Cerebellar cortex (tissue), 1 donor: ENCODE results near the gene CCNI2.

ENCODE experiments used
- DNase-seq: peaks from one replicate; pipeline ENCODE4 v3.0.0-alpha.2; 2015; ENCODE audit warnings: low spot score

The CCNI2 gene

GRCh38 chr5:132765311-132766019 lies 18.2 kb downstream of the CCNI2 start:
- DNase-seq: no peak

- DNase-seq: no peak
These were observed 19.0 kb downstream of the CCNI2 start for GRCh38 chr5:132766020-132766805.

GRCh38 chr5:132766806-132767055 lies 19.5 kb downstream of the CCNI2 start:
- no peak for DNase-seq

GRCh38 chr5:132767150-132767549 lies 19.9 kb downstream of the CCNI2 start:
- peak; percentile 43 for DNase-seq

GRCh38 chr5:132768485-132768868 lies 21.3 kb downstream of the CCNI2 start:
- no peak for DNase-seq

- peak; percentile 39 for DNase-seq
These were observed 23.4 kb downstream of the CCNI2 start for GRCh38 chr5:132770476-132771159.

GRCh38 chr5:132771503-132771998 lies 24.3 kb downstream of the CCNI2 start:
- DNase-seq: peak; percentile 46

GRCh38 chr5:132772291-132773070 lies 25.3 kb downstream of the CCNI2 start:
- peak; percentile 15 for DNase-seq

- no peak for DNase-seq
These were observed 25.9 kb downstream of the CCNI2 start for GRCh38 chr5:132773114-132773513.

GRCh38 chr5:132773601-132774355 lies 26.6 kb downstream of the CCNI2 start:
- DNase-seq: peak; percentile 62

- DNase-seq: no peak
These were observed 27.2 kb downstream of the CCNI2 start for GRCh38 chr5:132774406-132774805.

- peak; percentile 27 for DNase-seq
These were observed 27.7 kb downstream of the CCNI2 start for GRCh38 chr5:132774896-132775295.

- peak; percentile 60 for DNase-seq
These were observed 28.3 kb downstream of the CCNI2 start for GRCh38 chr5:132775476-132775961.

- DNase-seq: peak; percentile 38
These were observed 29.1 kb downstream of the CCNI2 start for GRCh38 chr5:132776131-132776937.

- no peak for DNase-seq
These were observed 29.6 kb downstream of the CCNI2 start for GRCh38 chr5:132776938-132777208.

- peak; percentile 53 for DNase-seq
These were observed 30.2 kb downstream of the CCNI2 start, which contains the start of gene SEPTIN8 for GRCh38 chr5:132777209-132778069. TSS of gene SEPTIN8 (minus strand) at chr5:132777239. CDS start at chr5:132777137, 102 bp downstream.

GRCh38 chr5:132778129-132778528 lies 30.9 kb downstream of the CCNI2 start:
- no peak for DNase-seq

- DNase-seq: no peak
These were observed 31.6 kb downstream of the CCNI2 start for GRCh38 chr5:132778856-132779255.

GRCh38 chr5:132779961-132780360 lies 32.7 kb downstream of the CCNI2 start:
- DNase-seq: no peak

GRCh38 chr5:132780577-132780976 lies 33.4 kb downstream of the CCNI2 start:
- DNase-seq: no peak
